Duodenal mucosa (tissue), 2 donors: ENCODE data around the gene SYNJ2.

Experiments
- H3K27ac ChIP-seq: one replicate; pipeline ENCODE4 v1.7.0; 2013; ENCODE audit warnings: low read depth, low read length
- H3K27me3 ChIP-seq, 2 donors: one replicate each; pipeline ENCODE4 v1.7.0; 2013; ENCODE audit warnings: low read length in 2 of 2, control low read depth in 1 of 2; ENCODE audit not compliant: insufficient read depth in 2 of 2, control insufficient read depth in 1 of 2
- H3K36me3 ChIP-seq, 2 donors: one replicate each; pipeline ENCODE4 v1.7.0; 2013; ENCODE audit warnings: low read length in 2 of 2, control low read depth in 1 of 2; ENCODE audit not compliant: insufficient read depth in 2 of 2, control insufficient read depth in 1 of 2
- H3K4me1 ChIP-seq, 2 donors: one replicate each; pipeline ENCODE4 v1.7.0; 2013; ENCODE audit warnings: low read length in 2 of 2, control low read depth in 1 of 2; ENCODE audit not compliant: insufficient read depth in 2 of 2, control insufficient read depth in 1 of 2
- H3K4me3 ChIP-seq, 2 donors: one replicate each; pipeline ENCODE4 v1.7.0; 2013; ENCODE audit warnings: low read length in 2 of 2, low read depth in 1 of 2
- H3K9ac ChIP-seq, 2 donors: one replicate each; pipeline ENCODE4 v1.7.0; 2013; ENCODE audit warnings: low read length in 2 of 2, low read depth in 1 of 2
- H3K9me3 ChIP-seq, 2 donors: one replicate each; pipeline ENCODE4 v1.7.0; 2013; ENCODE audit warnings: low read length in 2 of 2, control low read depth in 1 of 2; ENCODE audit not compliant: control insufficient read depth in 1 of 2

Gene SYNJ2

DNA sequence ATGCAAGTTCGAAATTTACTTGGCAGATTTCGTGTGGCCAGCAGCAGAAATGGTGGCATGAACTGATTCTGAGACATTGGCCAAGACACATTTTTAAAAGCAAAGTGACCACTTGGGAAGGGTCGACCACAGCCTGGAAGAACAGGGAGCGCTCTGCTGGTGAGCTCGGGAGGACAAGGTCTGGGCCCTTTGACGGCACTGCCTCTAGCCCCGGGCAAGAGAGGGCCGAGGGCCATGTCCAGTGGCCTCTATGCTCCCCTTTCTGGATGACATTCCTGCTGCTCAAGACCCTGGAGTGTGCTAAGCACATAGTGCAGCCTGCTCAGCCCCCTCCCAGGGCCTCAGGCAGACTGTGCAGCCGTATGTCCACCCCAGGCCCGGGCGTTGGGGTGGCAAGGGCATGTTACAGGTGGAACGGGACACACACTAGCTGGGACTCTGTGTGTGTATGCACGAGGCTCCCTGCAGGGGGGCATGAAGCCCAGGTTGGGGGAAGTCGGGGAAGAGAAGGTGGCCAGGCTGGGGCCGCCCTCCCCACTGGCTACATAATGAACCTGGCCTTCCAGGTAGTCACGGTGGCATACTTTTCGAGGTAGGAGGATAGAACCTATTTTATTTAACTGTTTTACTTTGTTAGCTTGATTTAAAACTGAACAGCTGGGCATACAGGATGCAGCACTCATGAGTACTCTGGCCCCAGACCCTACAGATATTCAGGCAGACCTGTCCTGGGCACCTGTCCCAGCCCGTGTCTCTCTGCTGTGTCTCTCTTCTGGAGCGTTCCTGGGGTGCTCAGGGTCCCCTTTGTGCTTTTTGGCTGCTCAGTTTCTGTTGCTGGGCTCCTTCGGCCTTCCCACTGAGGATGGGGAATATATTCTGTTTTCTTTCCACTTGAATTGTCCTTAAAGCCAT, 6.4 kb downstream of the SYNJ2 start:
- Histone ChIP-seq H3K4me1 (peaks cover 35 to 38% of the 10 kb centered on the region in 2 donors), H3K27ac (no peak overlapping the region), H3K9me3 (no peaks in the 10 kb centered on the region), H3K4me3 (no peak overlapping the region), H3K36me3 (no peaks in the 10 kb centered on the region), H3K9ac (no peak overlapping the region), H3K27me3 (no peaks in the 10 kb centered on the region)

DNA sequence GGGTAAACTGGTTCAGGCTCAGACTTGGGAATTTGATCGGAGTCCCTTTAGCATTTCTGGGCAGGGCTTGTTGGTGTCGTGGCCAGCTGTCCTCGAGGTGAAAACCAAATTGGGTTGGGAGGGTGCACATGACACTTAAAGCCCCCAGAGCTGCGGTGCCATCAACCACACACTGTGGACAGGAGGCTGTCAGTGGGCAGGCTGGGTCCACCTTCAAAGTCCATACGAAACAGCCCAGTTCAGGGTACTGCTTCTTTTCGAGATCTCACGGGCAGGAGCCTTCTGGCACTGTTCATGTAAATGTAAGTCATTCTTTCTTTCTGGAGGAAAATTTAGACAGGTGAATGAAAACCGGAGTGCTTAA, 7.0 kb downstream of the SYNJ2 start:
- H3K9me3 ChIP-seq = no peaks in the 10 kb centered on the region
- H3K27ac ChIP-seq = no peak overlapping the region
- no peak overlapping the region for H3K9ac ChIP-seq
- H3K4me3 ChIP-seq = no peak overlapping the region
- H3K27me3 ChIP-seq = no peaks in the 10 kb centered on the region
- no peaks in the 10 kb centered on the region for H3K36me3 ChIP-seq
- peaks cover 33 to 34% of the 10 kb centered on the region in 2 donors for H3K4me1 ChIP-seq

DNA sequence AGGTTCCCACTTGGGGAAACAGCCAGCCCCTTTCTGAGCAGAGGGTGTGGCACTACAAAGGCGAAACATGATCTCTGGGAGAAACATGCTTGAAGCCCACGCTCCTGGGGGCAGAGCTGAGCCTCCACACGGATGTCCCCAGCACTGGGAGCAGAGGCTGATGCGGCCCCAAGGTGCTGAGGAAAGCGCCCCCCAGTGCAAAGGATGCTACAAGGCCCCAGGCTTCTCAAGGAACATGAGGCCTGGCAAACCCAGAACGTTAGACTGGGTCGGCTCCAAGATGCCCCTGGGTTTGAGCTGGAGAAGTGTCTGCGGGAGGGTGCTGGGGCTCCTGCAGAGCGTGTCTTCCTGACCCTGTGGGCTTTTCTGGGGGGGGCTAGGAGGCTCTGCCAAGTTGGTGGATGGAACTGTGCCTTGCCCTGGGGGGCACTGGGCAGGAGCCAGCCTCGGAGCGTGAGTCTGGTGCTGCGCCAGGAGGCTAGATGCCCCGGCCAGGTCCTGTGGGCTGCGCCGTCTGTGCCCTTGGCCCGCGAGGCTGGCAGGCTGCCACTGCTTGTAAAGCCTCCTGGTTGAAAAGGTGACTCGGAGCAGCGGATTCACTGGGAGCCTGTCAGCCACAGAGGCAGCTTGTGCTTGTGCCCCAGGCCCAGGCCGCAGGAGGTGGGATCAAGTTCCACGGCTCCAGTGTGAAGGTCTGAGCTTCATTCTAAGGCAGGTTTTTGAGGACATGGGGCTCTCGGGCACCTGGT, 8.1 kb downstream of the SYNJ2 start:
- no peak overlapping the region for H3K27ac ChIP-seq
- no peak overlapping the region for H3K4me3 ChIP-seq
- H3K9ac ChIP-seq = no peak overlapping the region
- H3K36me3 ChIP-seq = no peaks in the 10 kb centered on the region
- no peaks in the 10 kb centered on the region for H3K27me3 ChIP-seq
- H3K4me1 ChIP-seq = peaks cover 33 to 36% of the 10 kb centered on the region in 2 donors
- no peaks in the 10 kb centered on the region for H3K9me3 ChIP-seq

DNA sequence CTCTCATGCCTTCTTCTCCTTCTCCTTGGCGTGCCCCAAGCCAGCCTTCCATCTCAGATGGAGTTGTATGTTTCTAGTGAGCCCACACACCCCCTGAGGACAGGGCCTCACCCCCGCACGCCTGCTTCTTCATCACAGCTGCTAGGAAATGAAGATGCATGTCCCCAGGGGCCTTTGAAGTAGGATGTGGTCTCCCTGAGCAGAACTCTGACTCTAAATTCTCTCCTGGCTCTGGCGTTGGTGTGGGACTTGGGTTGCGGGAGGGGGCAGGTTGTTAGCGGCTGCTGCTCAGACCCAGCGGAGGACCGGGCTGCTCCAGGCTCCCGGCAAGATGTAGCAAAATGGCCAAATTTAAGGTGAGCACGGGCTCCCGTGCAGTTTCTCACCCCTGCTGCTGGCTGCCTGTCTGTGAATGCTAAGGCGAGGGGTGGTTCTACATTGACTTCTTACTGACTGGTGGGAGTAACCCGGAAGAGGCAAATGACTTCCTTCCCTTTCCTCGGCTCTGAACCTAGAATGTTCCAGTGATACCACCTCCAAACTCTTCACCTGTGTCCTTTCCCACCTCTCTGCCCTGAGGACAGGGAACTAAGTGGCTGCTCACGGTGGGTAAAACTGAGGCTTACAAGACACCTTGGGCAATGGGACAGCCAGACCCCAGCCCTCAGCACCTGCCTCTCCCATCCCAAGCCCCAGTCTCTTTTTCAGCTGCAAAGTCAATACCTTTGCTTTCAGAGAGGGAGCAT, 8.8 kb downstream of the SYNJ2 start:
- no peak overlapping the region for H3K4me3 ChIP-seq
- H3K27me3 ChIP-seq = no peaks in the 10 kb centered on the region
- H3K4me1 ChIP-seq = peaks cover 27 to 30% of the 10 kb centered on the region in 2 donors
- no peak overlapping the region for H3K27ac ChIP-seq
- H3K9me3 ChIP-seq = no peaks in the 10 kb centered on the region
- H3K9ac ChIP-seq = no peak overlapping the region
- H3K36me3 ChIP-seq = no peaks in the 10 kb centered on the region

DNA sequence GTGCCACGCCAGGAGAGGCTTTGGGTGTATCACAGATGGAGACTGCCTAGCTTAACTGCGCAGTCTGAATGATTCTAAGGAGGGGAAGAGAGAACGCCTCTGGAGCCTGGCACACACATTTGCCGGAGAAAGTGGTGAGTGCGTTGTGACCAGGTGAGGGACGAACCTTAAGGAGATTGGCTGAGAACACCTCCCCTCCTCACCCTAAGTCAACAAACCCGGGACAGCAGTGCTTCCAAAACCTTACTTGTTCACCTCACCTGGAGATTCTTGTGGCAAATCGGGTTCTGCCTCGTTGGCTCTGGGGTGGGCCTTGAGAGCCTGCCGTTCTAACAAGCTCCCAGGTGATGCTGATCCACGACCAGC, 9.4 kb downstream of the SYNJ2 start:
- Histone ChIP-seq H3K9me3 (no peaks in the 10 kb centered on the region), H3K27ac (no peak overlapping the region), H3K27me3 (no peaks in the 10 kb centered on the region), H3K4me1 (peaks cover 22 to 25% of the 10 kb centered on the region in 2 donors), H3K4me3 (no peak overlapping the region), H3K36me3 (no peaks in the 10 kb centered on the region), H3K9ac (no peak overlapping the region)

DNA sequence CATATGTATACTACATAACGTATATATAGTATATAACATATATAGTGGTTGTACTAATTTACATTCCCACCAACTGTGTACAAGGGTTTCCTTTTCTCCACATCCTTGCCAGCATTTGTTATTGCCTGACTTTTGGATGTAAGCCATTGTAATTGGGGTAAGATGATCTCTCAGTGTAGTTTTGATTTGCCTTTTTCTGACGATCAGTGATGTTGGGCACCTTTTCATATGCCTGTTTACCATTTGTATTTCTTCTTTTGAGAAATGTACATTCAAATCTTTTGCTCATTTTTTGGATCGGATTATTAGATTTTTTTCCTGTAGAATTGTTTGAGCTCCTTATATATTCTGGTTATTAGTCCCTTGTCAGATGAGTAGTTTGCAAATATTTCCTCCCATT, 11.4 kb downstream of the SYNJ2 start:
- Histone ChIP-seq H3K27me3 (no peaks in the 10 kb centered on the region), H3K36me3 (no peaks in the 10 kb centered on the region), H3K9me3 (no peaks in the 10 kb centered on the region), H3K27ac (no peak overlapping the region), H3K4me3 (no peak overlapping the region), H3K4me1 (peaks cover 21 to 25% of the 10 kb centered on the region in 2 donors), H3K9ac (no peak overlapping the region)

DNA sequence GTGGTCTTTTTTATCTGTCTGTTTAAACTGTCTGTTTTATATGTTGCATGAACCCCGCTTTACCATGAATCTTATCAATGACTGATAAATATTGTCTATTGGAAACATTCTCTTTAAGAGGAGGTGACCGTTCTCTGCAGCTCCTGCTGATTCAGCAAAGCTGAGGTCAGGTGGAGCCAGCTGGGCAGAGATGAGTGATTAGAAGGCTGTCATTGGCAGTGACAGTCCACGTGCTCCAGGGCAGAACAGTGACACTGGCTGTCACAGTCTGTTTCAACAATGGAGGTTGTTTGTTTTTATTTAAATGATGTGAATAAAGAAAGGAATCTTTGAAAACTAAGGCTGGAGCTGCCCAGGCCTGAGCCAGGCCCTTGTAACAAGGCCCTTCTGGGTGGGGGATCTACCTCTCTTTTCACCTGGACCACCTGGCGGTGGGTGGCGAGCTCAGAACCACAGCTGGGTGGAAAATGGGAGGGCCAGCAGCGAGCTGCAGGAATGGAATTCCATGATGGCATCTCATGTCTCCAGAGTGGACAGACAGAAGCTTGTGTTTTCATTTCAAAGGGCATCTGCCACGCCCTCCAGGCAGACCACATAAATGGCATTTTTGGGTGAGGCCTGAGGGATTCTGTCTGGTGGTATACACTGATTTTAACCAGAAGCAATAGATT, 12.6 kb downstream of the SYNJ2 start:
- no peaks in the 10 kb centered on the region for H3K36me3 ChIP-seq
- H3K9me3 ChIP-seq = no peaks in the 10 kb centered on the region
- no peak overlapping the region for H3K9ac ChIP-seq
- no peaks in the 10 kb centered on the region for H3K27me3 ChIP-seq
- peaks cover 21 to 25% of the 10 kb centered on the region in 2 donors for H3K4me1 ChIP-seq
- no peak overlapping the region for H3K4me3 ChIP-seq
- no peak overlapping the region for H3K27ac ChIP-seq

DNA sequence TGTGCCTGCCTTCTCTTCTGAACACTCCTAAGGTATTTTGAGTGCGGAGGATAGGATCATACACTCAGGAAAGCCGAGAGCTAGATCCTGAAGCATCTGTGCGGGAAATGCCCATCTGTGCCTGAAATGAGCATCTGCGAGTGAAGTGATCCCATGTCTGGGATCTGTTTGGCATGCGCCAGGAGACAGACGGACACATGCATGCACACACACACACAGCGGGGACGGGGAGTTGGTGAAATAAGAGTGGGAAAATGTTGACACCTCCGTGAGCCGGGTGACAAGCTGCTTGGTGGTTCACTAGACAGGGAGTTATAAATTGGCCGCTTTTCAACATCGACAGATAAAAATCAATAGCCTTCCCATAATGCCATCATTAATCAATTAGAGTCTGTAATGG, 13.8 kb downstream of the SYNJ2 start:
- Histone ChIP-seq H3K9me3 (no peaks in the 10 kb centered on the region), H3K27me3 (no peaks in the 10 kb centered on the region), H3K9ac (no peak overlapping the region), H3K36me3 (no peaks in the 10 kb centered on the region), H3K27ac (no peak overlapping the region), H3K4me1 (peaks cover 10 to 14% of the 10 kb centered on the region in 2 donors), H3K4me3 (no peak overlapping the region)

DNA sequence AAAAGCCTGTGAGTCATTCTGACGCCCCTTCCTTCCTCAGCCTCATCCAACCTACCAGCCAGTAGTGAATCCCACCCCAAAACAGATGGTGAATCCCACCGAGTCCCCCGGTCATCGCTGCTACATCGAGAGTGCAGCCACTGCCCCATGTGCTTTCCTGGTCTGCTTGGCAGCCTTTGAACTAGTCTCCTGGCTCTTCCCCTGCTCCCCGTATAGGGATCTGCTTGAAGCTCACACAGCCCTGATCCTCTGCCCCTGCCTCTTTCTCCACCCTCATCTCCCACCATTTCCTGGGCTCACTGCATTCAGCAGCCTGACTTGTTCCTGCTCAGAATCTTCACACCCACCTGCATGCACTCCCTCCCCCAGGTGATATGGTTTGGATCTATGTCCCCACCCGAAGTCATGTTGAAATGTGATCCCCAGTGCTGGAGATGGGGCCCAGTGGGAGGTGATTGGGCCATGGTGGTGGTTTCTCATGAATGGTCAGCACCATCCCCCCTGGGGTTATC, 14.6 kb downstream of the SYNJ2 start:
- H3K4me3 ChIP-seq = no peak overlapping the region
- H3K36me3 ChIP-seq = no peaks in the 10 kb centered on the region
- no peaks in the 10 kb centered on the region for H3K27me3 ChIP-seq
- H3K27ac ChIP-seq = no peak overlapping the region
- no peak overlapping the region for H3K9ac ChIP-seq
- H3K4me1 ChIP-seq = peaks cover 8 to 10% of the 10 kb centered on the region in 2 donors
- H3K9me3 ChIP-seq = no peaks in the 10 kb centered on the region
